Gastrocnemius medialis (tissue), 4 donors: ENCODE measurements around the gene RAB20.

Experiments
- CTCF ChIP-seq, 5 experiments: fragments of 450-650 bp in 3 of 5; fragments of 200-600 bp in 2 of 5; sonication (generic) in 2 of 5; IDR thresholded peaks in 4 of 5; conservative IDR thresholded peaks in 1 of 5; 1 replicate in 4 of 5; 2 replicates in 1 of 5; pipeline ENCODE4 v1.5.1; 2016 to 2019; ENCODE audit warnings: antibody characterized with exemption in 5 of 5, mild to moderate bottlenecking in 3 of 5, moderate library complexity in 3 of 5
- POLR2A ChIP-seq, 2 donors: fragments of 450-650 bp; IDR thresholded peaks; one replicate each; pipeline ENCODE4 v1.6.1; 2017; ENCODE audit warnings: antibody characterized with exemption in 2 of 2, mild to moderate bottlenecking in 2 of 2, moderate library complexity in 2 of 2

- no peak for TF ChIP-seq POLR2A (IDR thresholded peaks at IDR 0.05)
- TF ChIP-seq CTCF (IDR thresholded peaks at IDR 0.05 in 4 of 5, conservative IDR thresholded peaks at IDR 0.05 in 1 of 5) = no peak
These were observed 29.8 kb downstream of the RAB20 start for GRCh38 chr13:110531671-110532083.
